HEK293 (cell line): ENCODE data around the gene THSD4.

Experiments used
- BCL11A ChIP-seq: fragments of 450-650 bp; formaldehyde crosslinking; IDR thresholded peaks from 2 replicates; pipeline ENCODE4 v1.5.1; 2016; ENCODE audit warnings: low read depth, missing biosample characterization, missing genetic modification characterization
- SETDB1 ChIP-seq: IDR thresholded peaks from one replicate; pipeline ENCODE4 v1.6.1; 2017; ENCODE audit warnings: mild to moderate bottlenecking, low read length, moderate library complexity, mixed read lengths; ENCODE audit not compliant: insufficient read length
- ZNF510 ChIP-seq: fragments of 450-650 bp; formaldehyde crosslinking; IDR thresholded peaks from 2 replicates; pipeline ENCODE4 v1.5.1; 2018; ENCODE audit warnings: mild to moderate bottlenecking, missing genetic modification characterization, missing biosample characterization; ENCODE audit not compliant: insufficient replicate concordance
- ZNF660 ChIP-seq: fragments of 450-650 bp; IDR thresholded peaks from 2 replicates; pipeline ENCODE4 v1.5.1; 2018; ENCODE audit warnings: missing biosample characterization, mild to moderate bottlenecking, missing genetic modification characterization
- TF ChIP-seq, protein P1 (sequence below): fragments of 450-650 bp; formaldehyde crosslinking; IDR thresholded peaks from 2 replicates; pipeline ENCODE4 v1.5.1; 2017; ENCODE audit warnings: missing biosample characterization, missing genetic modification characterization
- TF ChIP-seq, protein P2 (sequence below): fragments of 450-650 bp; formaldehyde crosslinking; IDR thresholded peaks from 2 replicates; pipeline ENCODE4 v1.5.1; 2016; ENCODE audit warnings: missing biosample characterization, missing genetic modification characterization
- TF ChIP-seq, protein P3 (sequence below): fragments of 450-650 bp; formaldehyde crosslinking; IDR thresholded peaks from 2 replicates; pipeline ENCODE4 v1.5.1; 2016; ENCODE audit warnings: missing biosample characterization, missing genetic modification characterization, borderline replicate concordance
- TF ChIP-seq, protein P4 (sequence below): fragments of 450-650 bp; formaldehyde crosslinking; IDR thresholded peaks from 2 replicates; pipeline ENCODE4 v1.5.1; 2016; ENCODE audit warnings: missing biosample characterization, missing genetic modification characterization

DNA sequence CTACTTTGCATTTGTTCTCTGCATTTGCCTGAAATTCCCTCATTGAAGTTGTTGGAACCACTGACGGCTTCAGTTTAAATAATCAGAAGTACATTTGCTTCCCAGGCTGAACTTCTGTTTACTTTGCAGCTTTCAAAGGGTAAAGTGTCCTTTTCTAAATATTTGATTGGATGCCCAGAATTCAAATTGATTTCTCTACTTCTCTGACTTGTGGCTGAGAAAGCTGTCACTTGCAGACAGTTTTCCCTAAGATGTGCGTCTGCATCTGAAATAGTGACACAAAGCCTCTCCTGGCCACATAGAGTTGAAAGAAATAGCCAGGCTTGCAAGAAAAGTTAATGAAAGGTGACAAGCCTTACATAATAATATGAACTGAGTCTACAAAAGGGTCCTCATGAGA is 299.6 kb downstream of the THSD4 start:
- TF ChIP-seq, protein P1, sequence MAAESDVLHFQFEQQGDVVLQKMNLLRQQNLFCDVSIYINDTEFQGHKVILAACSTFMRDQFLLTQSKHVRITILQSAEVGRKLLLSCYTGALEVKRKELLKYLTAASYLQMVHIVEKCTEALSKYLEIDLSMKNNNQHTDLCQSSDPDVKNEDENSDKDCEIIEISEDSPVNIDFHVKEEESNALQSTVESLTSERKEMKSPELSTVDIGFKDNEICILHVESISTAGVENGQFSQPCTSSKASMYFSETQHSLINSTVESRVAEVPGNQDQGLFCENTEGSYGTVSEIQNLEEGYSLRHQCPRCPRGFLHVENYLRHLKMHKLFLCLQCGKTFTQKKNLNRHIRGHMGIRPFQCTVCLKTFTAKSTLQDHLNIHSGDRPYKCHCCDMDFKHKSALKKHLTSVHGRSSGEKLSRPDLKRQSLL (tag by site-specific recombination): no peak
- TF ChIP-seq ZNF660 (tag by site-specific recombination) (no peak), ZNF510 (tag by site-specific recombination) (no peak), SETDB1 (no peak), BCL11A (tag by site-specific recombination) (no peak)
- TF ChIP-seq, protein P2, sequence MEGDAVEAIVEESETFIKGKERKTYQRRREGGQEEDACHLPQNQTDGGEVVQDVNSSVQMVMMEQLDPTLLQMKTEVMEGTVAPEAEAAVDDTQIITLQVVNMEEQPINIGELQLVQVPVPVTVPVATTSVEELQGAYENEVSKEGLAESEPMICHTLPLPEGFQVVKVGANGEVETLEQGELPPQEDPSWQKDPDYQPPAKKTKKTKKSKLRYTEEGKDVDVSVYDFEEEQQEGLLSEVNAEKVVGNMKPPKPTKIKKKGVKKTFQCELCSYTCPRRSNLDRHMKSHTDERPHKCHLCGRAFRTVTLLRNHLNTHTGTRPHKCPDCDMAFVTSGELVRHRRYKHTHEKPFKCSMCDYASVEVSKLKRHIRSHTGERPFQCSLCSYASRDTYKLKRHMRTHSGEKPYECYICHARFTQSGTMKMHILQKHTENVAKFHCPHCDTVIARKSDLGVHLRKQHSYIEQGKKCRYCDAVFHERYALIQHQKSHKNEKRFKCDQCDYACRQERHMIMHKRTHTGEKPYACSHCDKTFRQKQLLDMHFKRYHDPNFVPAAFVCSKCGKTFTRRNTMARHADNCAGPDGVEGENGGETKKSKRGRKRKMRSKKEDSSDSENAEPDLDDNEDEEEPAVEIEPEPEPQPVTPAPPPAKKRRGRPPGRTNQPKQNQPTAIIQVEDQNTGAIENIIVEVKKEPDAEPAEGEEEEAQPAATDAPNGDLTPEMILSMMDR: no peak
- TF ChIP-seq, protein P3, sequence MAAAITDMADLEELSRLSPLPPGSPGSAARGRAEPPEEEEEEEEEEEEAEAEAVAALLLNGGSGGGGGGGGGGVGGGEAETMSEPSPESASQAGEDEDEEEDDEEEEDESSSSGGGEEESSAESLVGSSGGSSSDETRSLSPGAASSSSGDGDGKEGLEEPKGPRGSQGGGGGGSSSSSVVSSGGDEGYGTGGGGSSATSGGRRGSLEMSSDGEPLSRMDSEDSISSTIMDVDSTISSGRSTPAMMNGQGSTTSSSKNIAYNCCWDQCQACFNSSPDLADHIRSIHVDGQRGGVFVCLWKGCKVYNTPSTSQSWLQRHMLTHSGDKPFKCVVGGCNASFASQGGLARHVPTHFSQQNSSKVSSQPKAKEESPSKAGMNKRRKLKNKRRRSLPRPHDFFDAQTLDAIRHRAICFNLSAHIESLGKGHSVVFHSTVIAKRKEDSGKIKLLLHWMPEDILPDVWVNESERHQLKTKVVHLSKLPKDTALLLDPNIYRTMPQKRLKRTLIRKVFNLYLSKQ (tag by site-specific recombination): no peak
- TF ChIP-seq, protein P4, sequence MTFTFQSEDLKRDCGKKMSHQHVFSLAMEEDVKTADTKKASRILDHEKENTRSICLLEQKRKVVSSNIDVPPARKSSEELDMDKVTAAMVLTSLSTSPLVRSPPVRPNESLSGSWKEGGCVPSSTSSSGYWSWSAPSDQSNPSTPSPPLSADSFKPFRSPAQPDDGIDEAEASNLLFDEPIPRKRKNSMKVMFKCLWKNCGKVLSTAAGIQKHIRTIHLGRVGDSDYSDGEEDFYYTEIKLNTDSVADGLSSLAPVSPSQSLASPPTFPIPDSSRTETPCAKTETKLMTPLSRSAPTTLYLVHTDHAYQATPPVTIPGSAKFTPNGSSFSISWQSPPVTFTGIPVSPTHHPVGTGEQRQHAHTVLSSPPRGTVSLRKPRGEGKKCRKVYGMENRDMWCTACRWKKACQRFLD (tag by site-specific recombination): no peak
